H9 (cell line): ENCODE measurements around the gene TSPAN9. TPM values are rescaled to one million over a fixed set of nuclear protein-coding genes. Genes with fewer than 3 reads are reported as not detected.

Source experiments
- DNase-seq: peaks from one replicate; pipeline ENCODE4 v3.0.0-alpha.2; 2017
- H2AFZ ChIP-seq: one replicate; pipeline ENCODE4 v1.6.1; 2013; ENCODE audit warnings: mild to moderate bottlenecking, low read length, control low read depth, moderate library complexity
- H2AK5ac ChIP-seq: 2 replicates; pipeline ENCODE4 v1.6.1; 2013; ENCODE audit warnings: low read length, control low read depth, mixed read lengths; ENCODE audit not compliant: insufficient read length
- H2BK120ac ChIP-seq: one replicate; pipeline ENCODE4 v1.6.1; 2013; ENCODE audit warnings: low read depth, mild to moderate bottlenecking, low read length, control low read depth, inconsistent platforms; ENCODE audit not compliant: poor library complexity, severe bottlenecking
- H2BK12ac ChIP-seq: 2 replicates; pipeline ENCODE4 v1.6.1; 2013; ENCODE audit warnings: low read length, control low read depth, mixed read lengths, low read depth; ENCODE audit not compliant: insufficient read length
- H2BK15ac ChIP-seq: 2 replicates; pipeline ENCODE4 v1.6.1; 2013; ENCODE audit warnings: low read depth, low read length, control low read depth
- H2BK20ac ChIP-seq: one replicate; pipeline ENCODE4 v1.6.1; 2013; ENCODE audit warnings: low read depth, mild to moderate bottlenecking, low read length, control low read depth, inconsistent platforms; ENCODE audit not compliant: poor library complexity, severe bottlenecking
- H2BK5ac ChIP-seq: 2 replicates; pipeline ENCODE4 v1.6.1; 2013; ENCODE audit warnings: low read length, control low read depth, mixed read lengths; ENCODE audit not compliant: insufficient read length
- H3K14ac ChIP-seq: 2 replicates; pipeline ENCODE4 v1.6.1; 2013; ENCODE audit warnings: low read length, control low read depth; ENCODE audit not compliant: insufficient read depth
- H3K18ac ChIP-seq: 2 replicates; pipeline ENCODE4 v1.6.1; 2013; ENCODE audit warnings: low read depth, mild to moderate bottlenecking, mixed read lengths, low read length, control low read depth; ENCODE audit not compliant: insufficient read length
- H3K23ac ChIP-seq: 2 replicates; pipeline ENCODE4 v1.6.1; 2013; ENCODE audit warnings: low read length, control low read depth, mixed read lengths, low read depth; ENCODE audit not compliant: insufficient read length
- H3K23me2 ChIP-seq: 2 replicates; pipeline ENCODE4 v1.6.1; 2013; ENCODE audit warnings: low read depth, mild to moderate bottlenecking, mixed read lengths, low read length, control low read depth; ENCODE audit not compliant: insufficient read length, poor library complexity, severe bottlenecking
- H3K27ac ChIP-seq: 2 replicates; pipeline ENCODE4 v1.5.1; 2013; ENCODE audit warnings: low read length, control low read depth, mixed read lengths, low read depth; ENCODE audit not compliant: insufficient read length
- H3K27me3 ChIP-seq: 2 replicates; pipeline ENCODE4 v1.6.1; 2013; ENCODE audit warnings: low read length, control low read depth, inconsistent platforms; ENCODE audit not compliant: insufficient read depth
- H3K4ac ChIP-seq: 2 replicates; pipeline ENCODE4 v1.6.1; 2013; ENCODE audit warnings: low read depth, mild to moderate bottlenecking, control low read depth, inconsistent platforms, low read length, moderate library complexity
- H3K4me1 ChIP-seq: 2 replicates; pipeline ENCODE4 v1.6.1; 2013; ENCODE audit warnings: low read length, control low read depth, inconsistent platforms; ENCODE audit not compliant: insufficient read depth
- H3K4me2 ChIP-seq: 2 replicates; pipeline ENCODE4 v1.6.1; 2013; ENCODE audit warnings: low read length, control low read depth, mixed read lengths; ENCODE audit not compliant: insufficient read length, insufficient read depth
- H3K56ac ChIP-seq: 2 replicates; pipeline ENCODE4 v1.6.1; 2013; ENCODE audit warnings: low read depth, mild to moderate bottlenecking, mixed read lengths, low read length, control low read depth; ENCODE audit not compliant: insufficient read length
- H3K79me1 ChIP-seq: 2 replicates; pipeline ENCODE4 v1.6.1; 2013; ENCODE audit warnings: low read depth, mild to moderate bottlenecking, moderate library complexity, low read length, control low read depth, inconsistent platforms; ENCODE audit not compliant: insufficient read depth, poor library complexity, severe bottlenecking
- H3K79me2 ChIP-seq: 2 replicates; pipeline ENCODE4 v1.6.1; 2013; ENCODE audit warnings: low read length, control low read depth, inconsistent platforms; ENCODE audit not compliant: insufficient read depth
- H3K9ac ChIP-seq: 2 replicates; pipeline ENCODE4 v1.6.1; 2013; ENCODE audit warnings: low read length, control low read depth, mixed read lengths; ENCODE audit not compliant: insufficient read length; ENCODE audit errors: extremely low read depth
- H3K9me3 ChIP-seq: one replicate; pipeline ENCODE4 v1.6.1; 2013; ENCODE audit warnings: low read depth, low read length, inconsistent platforms; ENCODE audit not compliant: control insufficient read depth
- H3T11ph ChIP-seq: one replicate; pipeline ENCODE4 v1.6.1; 2013; ENCODE audit warnings: mild to moderate bottlenecking, low read length, control low read depth, inconsistent platforms
- H4K20me1 ChIP-seq: one replicate; pipeline ENCODE4 v1.6.1; 2013; ENCODE audit not compliant: control insufficient read depth, insufficient read length, insufficient read depth
- H4K5ac ChIP-seq: 2 replicates; pipeline ENCODE4 v1.6.1; 2013; ENCODE audit warnings: low read depth, mild to moderate bottlenecking, mixed read lengths, low read length, control low read depth; ENCODE audit not compliant: insufficient read length
- H4K8ac ChIP-seq: replicated peaks from 2 replicates; pipeline ENCODE4 v1.6.1; 2013; ENCODE audit warnings: low read length, control low read depth, mixed read lengths, low read depth; ENCODE audit not compliant: insufficient read length
- H4K91ac ChIP-seq: 2 replicates; pipeline ENCODE4 v1.6.1; 2013; ENCODE audit warnings: low read depth, mild to moderate bottlenecking, moderate library complexity, mixed read lengths, low read length, control low read depth; ENCODE audit not compliant: insufficient read length
- H3K27ac Mint-ChIP-seq, 3 experiments: 2 replicates in 2 of 3; 3 replicates in 1 of 3; pipeline ENCODE4 v1.8.0; 2020 to 2021; ENCODE audit warnings: mixed read lengths in 3 of 3, mild to moderate bottlenecking in 1 of 3, moderate library complexity in 1 of 3
- H3K27me3 Mint-ChIP-seq: 2 replicates; pipeline ENCODE4 v1.8.0; 2021; ENCODE audit warnings: low read depth, mild to moderate bottlenecking, moderate library complexity, mixed read lengths
- H3K36me3 Mint-ChIP-seq, 3 experiments: 2 replicates in 2 of 3; 3 replicates in 1 of 3; pipeline ENCODE4 v1.8.0; 2020 to 2021; ENCODE audit warnings: low read depth in 3 of 3, mixed read lengths in 3 of 3; ENCODE audit not compliant: insufficient read depth in 1 of 3
- H3K4me1 Mint-ChIP-seq, 2 experiments: 2 replicates each; pipeline ENCODE4 v1.8.0; 2020; ENCODE audit warnings: mixed read lengths in 2 of 2
- H3K4me3 Mint-ChIP-seq, 2 experiments: 2 replicates in 1 of 2; 3 replicates in 1 of 2; pipeline ENCODE4 v1.8.0; 2020 to 2021; ENCODE audit warnings: mild to moderate bottlenecking in 2 of 2, mixed read lengths in 2 of 2, moderate library complexity in 1 of 2
- H3K9me3 Mint-ChIP-seq, 2 experiments: 2 replicates in 1 of 2; 3 replicates in 1 of 2; pipeline ENCODE4 v1.8.0; 2020; ENCODE audit warnings: mild to moderate bottlenecking in 2 of 2, mixed read lengths in 2 of 2, moderate library complexity in 1 of 2
- CTCF ChIP-seq: fragments of 200-600 bp; sonication (generic); conservative IDR thresholded peaks from 3 replicates; pipeline ENCODE4 v1.8.0; 2021; ENCODE audit warnings: antibody characterized with exemption, mild to moderate bottlenecking
- WGBS: extraction: QIAGEN DNeasy Blood & Tissue Kit; methylation state at CpG from one replicate; pipeline ENCODE4 v1.1.7; 2013; ENCODE audit warnings: missing lambda C conversion rate, low lambda C conversion rate, mixed read lengths; ENCODE audit not compliant: insufficient read length; ENCODE audit errors: extremely low coverage; 5-methylcytosine and 5-hydroxymethylcytosine counted together
- total RNA-seq: library from RNA; stranded (reverse); gene quantifications from 2 replicates; pipeline ENCODE4 v1.2.1, GENCODE V29; 2021

TSPAN9 gene
- total RNA-seq, 1 experiment from 2014 or later: 19.0 TPM

- H3K4me1 Mint-ChIP-seq: peaks cover 20 to 35% of the 10 kb centered on the region in 2 experiments
- no peak overlapping the region for H2BK15ac ChIP-seq
- H4K8ac ChIP-seq: no peak overlapping the region
- H3K36me3 Mint-ChIP-seq: no peaks in the 10 kb centered on the region
- H3K4me1 ChIP-seq: no peaks in the 10 kb centered on the region
- H3K79me2 ChIP-seq: no peaks in the 10 kb centered on the region
- H2BK5ac ChIP-seq: no peak overlapping the region
- H3K9ac ChIP-seq: no peak overlapping the region
- no peak overlapping the region for H3K4ac ChIP-seq
- no peak overlapping the region for H3T11ph ChIP-seq
- H3K23me2 ChIP-seq: no peaks in the 10 kb centered on the region
- no peaks in the 10 kb centered on the region for H3K27me3 Mint-ChIP-seq
- H4K20me1 ChIP-seq: no peaks in the 10 kb centered on the region
- no peak overlapping the region for H2AFZ ChIP-seq
- H3K14ac ChIP-seq: no peak overlapping the region
- no peak overlapping the region for H3K4me3 Mint-ChIP-seq
- no peak overlapping the region for H4K91ac ChIP-seq
- no peak overlapping the region for H3K56ac ChIP-seq
- TF ChIP-seq CTCF: no peak
- no peak overlapping the region for H3K27ac ChIP-seq
- H3K23ac ChIP-seq: no peak overlapping the region
- H2AK5ac ChIP-seq: no peak overlapping the region
- H4K5ac ChIP-seq: no peak overlapping the region
- WGBS: no CpG with 5 or more reads among the region's 14 CpGs
- H3K79me1 ChIP-seq: no peaks in the 10 kb centered on the region
- H3K27ac Mint-ChIP-seq: no peak overlapping the region
- no peaks in the 10 kb centered on the region for H3K9me3 Mint-ChIP-seq
- no peak overlapping the region for H2BK120ac ChIP-seq
- no peak overlapping the region for H3K18ac ChIP-seq
- H2BK12ac ChIP-seq: no peak overlapping the region
- H3K4me2 ChIP-seq: no peak overlapping the region
- H3K27me3 ChIP-seq: no peaks in the 10 kb centered on the region
- no peaks in the 10 kb centered on the region for H3K9me3 ChIP-seq
- H2BK20ac ChIP-seq: no peak overlapping the region
- no peak for DNase-seq
These were observed 199.0 kb downstream of the TSPAN9 start for GRCh38 chr12:3276226-3276625.
